ENCODE measurements around the gene NPW. TPM values are rescaled to one million over a fixed set of nuclear protein-coding genes. Genes with fewer than 3 reads are reported as not detected.
A peak's percentile ranks its signal among the peaks of the same experiment; 100 is the strongest.
"Not testable (repeated sequence)": the region's sequence is repeated elsewhere in the genome, so short reads cannot be mapped to it uniquely, and the experiment has no call there.

The NPW gene
- total RNA-seq, 1 experiment from 2014 or later, result 0.35 TPM

- no peak for DNase-seq (ENCODE audit: low read depth)
Measured at GRCh38 chr16:2019921-2020831, 591 bp downstream of the NPW start.

- no peak for DNase-seq (ENCODE audit: low read depth)
Measured at GRCh38 chr16:2022723-2023091, 3.1 kb downstream of the NPW start.

GRCh38 chr16:2023092-2024031 is 3.8 kb downstream of the NPW start:
- peak; percentile 86 for DNase-seq (ENCODE audit: low read depth)

GRCh38 chr16:2024032-2024420 is 4.4 kb downstream of the NPW start:
- no peak for DNase-seq (ENCODE audit: low read depth)

GRCh38 chr16:2025251-2025650 is 5.7 kb downstream of the NPW start:
- DNase-seq (ENCODE audit: low read depth), result no peak

- no peak for DNase-seq (ENCODE audit: low read depth)
Measured at GRCh38 chr16:2025878-2026460, 6.4 kb downstream of the NPW start.

GRCh38 chr16:2026461-2027023 is 7.0 kb downstream of the NPW start, which contains the start of gene NHERF2:
Gene NHERF2 (plus strand): TSS chr16:2026902. CDS start chr16:2027006, 104 bp downstream.
- no peak for DNase-seq (ENCODE audit: low read depth)

GRCh38 chr16:2027024-2028010 is 7.7 kb downstream of the NPW start:
- peak; percentile 54 for DNase-seq (ENCODE audit: low read depth)

- DNase-seq (ENCODE audit: low read depth), result no peak
Measured at GRCh38 chr16:2028146-2028545, 8.6 kb downstream of the NPW start.

GRCh38 chr16:2028620-2029220 is 9.1 kb downstream of the NPW start:
- DNase-seq (ENCODE audit: low read depth), result no peak

GRCh38 chr16:2029350-2029749 is 9.8 kb downstream of the NPW start:
- no peak for DNase-seq (ENCODE audit: low read depth)

GRCh38 chr16:2030036-2030435 is 10.5 kb downstream of the NPW start:
- DNase-seq (ENCODE audit: low read depth), result no peak

- DNase-seq (ENCODE audit: low read depth), result no peak
Measured at GRCh38 chr16:2031081-2031577, 11.5 kb downstream of the NPW start.

GRCh38 chr16:2032285-2033056 is 12.9 kb downstream of the NPW start:
- DNase-seq (ENCODE audit: low read depth), result no peak

GRCh38 chr16:2033057-2033908 is 13.7 kb downstream of the NPW start:
- peak; percentile 73 for DNase-seq (ENCODE audit: low read depth)

- DNase-seq (ENCODE audit: low read depth), result not testable (repeated sequence)
Measured at GRCh38 chr16:2033909-2034695, 14.5 kb downstream of the NPW start.
